ENCODE results near the gene SLC7A6.

GRCh38 chr16:68227850-68228553, 36.3 kb upstream of the SLC7A6 start:
- TF ChIP-seq EZH2 (IDR thresholded peaks at IDR 0.05; ENCODE audit: insufficient read depth, poor library complexity, severe bottlenecking), result no peak
- TF ChIP-seq EZH2phosphoT487 (IDR thresholded peaks at IDR 0.05; ENCODE audit: insufficient read depth, low read depth), result no peak
